GM20431 (cell line): Measurements from ENCODE around the gene LMTK2.

Experiments used
- in situ Hi-C: fragments of 300-500 bp; cut with MseI, MboI; formaldehyde crosslinking; loops from one replicate; pipeline ENCODE4 v1.15.0; 2020; ENCODE audit warnings: low sequenced_read_pairs; ENCODE audit not compliant: unreplicated experiment

Gene LMTK2

DNA sequence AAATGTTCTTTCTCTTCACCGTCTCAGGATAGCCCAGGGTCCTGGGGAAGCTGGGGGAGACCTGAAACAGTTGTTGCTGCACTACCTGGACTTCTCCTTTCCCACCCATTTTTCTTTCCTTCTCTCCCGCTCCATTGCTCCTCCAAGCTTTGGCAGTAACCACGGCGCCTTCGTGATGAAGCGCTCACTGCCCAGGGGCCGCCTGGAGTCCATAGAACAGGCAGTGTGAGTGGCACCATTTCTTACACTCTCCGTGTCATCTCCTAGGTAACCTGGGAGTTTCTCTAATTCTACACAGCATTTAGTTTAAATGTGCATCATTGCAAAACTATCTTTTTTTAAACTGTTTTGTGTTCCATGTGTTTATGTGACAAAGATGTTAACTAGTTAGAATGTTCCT is 64.3 kb downstream of the LMTK2 start:
- in situ Hi-C loops: no loop called here

DNA sequence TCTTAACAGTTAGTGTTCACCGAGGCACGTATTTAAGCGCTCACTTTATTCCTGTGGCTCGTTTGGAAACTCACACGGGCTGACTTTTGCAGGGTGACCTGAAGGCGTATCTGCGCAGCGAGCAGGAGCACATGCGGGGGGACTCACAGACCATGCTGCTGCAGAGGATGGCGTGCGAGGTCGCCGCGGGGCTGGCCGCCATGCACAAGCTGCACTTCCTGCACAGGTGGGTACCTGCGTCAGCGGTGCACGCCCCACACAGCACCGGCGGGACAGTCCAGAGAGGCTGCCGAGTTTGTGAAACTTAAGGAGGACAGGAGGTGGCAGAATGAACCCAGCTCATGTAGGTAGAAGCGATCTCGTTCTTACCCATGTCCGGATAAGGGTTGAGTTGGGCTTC is 64.8 kb downstream of the LMTK2 start:
- in situ Hi-C loops: no loop called here

DNA sequence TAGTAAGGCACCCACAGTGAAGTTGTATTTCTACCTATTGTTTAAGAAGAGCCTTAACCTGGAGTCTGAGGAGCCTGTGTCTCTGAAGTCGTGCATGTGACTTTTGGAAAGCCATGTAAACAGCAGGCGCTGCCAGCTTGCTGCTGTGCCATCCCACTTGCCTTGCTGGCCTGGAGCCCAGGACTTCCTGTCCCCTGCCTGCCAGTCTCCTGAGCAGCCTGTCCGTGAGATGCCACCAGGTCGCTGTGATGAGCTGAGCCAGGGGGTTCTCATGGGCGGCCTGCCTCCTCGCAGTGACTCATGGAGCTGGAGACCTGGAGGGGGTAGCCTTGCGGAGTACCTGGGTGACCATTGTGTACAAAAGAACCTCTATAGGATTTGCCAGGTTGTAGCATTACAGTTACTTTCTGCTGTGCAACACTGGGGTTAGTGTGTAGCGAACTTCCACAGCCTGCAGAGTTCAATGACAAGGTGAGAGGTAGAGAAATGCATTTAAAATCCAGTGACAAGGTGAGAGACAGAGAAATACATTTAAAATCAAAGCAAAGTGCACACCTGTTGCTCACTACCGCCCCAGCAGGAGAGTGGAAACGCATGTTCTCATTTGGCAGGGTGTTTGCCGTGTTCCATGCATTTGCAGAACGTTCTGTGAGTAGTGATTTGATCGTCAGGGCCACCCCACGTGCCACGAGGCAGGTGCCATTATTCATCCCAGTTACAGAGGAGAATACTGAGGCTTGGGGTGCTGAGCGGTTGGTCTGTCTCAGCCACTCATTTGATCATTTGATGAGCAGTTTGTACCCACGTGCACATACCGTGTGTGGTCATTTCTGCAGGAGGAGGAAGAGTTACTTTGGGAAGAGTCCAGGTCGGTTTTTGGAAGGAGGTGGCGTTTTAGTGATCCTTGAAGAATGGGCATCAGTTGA is 67.9 kb downstream of the LMTK2 start:
- in situ Hi-C loops: no loop called here

DNA sequence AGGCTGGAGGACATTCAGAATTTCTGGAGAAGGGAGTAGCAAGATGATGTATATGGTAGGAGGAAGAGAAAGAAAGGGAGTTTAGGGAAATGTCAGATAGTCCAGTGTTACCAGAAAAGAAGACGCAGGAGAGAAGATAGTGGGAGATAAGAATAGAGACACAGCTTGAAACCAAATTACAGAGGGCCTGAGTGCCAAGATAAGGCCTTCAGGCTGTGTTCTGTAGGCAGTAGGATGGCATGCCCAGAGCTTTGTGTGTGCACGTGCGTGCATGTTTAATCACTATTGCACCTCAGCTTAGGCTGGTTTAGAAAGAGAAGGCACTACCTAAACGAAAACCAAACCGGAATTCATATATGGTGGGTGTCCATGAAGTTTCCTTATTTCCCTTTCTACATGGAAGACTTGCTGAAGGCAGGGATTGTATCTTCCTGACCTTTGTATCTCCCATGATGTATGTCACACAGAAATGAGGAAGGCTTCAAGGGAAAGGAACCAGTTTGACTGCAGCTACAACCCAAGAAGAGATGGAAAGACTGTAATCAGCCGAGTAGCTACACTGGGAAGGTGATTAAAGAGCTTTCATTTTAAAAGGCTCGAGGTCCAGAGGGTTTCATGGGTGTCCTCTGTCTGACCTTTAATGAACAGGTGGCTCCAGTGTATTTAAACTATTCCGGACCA is 68.7 kb downstream of the LMTK2 start:
- in situ Hi-C loops: no loop called here

DNA sequence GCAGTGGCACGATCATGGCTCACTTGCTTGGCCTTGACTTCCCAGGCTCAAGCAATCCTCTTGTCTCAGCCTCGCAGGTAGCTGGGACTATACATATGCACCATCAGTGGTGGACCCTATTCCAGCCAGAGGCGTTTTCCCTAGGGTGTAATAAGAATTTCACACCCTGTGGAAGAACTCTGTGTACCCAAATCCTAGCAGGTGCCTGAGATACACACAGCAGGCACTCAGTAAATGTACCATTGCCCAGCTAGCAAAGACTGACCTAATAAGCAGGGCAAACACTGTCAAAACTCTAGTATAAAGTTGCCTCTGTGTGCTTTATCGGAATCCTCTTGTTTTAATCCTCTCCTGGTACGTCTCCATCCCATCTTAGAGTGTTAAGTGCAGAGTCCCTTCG is 70.9 kb downstream of the LMTK2 start:
- in situ Hi-C loops: no loop called here

DNA sequence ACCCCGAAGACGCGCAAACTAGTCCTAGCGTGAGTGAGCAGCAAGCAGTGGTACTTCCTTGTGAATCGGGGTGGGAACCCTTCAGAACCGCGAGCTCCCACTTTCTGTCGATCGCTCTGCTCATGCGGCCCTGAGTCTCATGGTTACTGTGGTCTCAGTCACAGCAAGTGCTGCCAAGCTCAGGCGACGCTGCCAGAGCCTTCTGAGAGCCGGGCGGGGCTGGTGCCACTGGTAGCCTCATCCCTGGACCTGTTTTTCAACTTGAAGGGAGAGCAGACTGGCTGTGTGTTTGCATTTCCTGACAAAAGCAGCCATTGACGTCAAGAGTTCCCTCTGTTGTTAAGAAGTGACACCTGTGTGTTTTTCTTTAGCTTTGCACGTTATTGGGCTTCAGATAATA is 71.7 kb downstream of the LMTK2 start:
- in situ Hi-C loops: no loop called here

DNA sequence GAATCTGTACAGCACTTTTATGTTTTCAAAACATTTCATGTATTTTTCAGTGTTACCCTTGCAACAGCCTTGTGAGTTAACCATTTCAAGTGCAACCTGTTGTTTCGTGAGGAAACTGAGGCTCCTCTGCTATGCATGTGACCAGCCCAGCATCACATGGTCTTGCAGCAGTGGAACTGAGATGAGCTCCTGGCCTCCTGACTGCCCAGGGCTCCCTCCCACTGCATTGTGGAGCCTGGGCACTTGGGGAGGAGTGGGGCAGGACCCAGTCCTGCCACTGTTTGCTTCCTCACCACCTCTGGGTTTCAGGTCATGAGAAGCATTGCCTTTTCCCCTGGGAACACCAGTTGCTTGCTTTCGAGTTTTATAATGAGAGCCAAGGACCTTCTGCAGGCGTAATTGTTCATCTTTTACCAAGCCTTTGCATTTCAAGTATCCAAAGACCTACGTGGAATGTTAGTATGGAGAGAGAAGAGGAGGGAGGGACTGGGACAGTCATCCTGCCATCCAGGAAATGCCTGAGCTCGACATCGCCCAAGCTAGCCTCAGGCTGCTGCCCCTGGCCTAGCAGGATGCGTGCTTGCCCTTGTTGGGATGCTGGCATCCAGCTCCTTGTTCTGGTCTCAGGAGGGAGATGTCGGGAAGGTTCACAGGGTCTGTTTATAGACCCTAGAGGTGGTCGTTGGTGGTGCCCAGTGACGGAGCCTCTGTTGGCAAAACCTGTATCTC is 72.3 kb downstream of the LMTK2 start:
- in situ Hi-C loops: no loop called here

DNA sequence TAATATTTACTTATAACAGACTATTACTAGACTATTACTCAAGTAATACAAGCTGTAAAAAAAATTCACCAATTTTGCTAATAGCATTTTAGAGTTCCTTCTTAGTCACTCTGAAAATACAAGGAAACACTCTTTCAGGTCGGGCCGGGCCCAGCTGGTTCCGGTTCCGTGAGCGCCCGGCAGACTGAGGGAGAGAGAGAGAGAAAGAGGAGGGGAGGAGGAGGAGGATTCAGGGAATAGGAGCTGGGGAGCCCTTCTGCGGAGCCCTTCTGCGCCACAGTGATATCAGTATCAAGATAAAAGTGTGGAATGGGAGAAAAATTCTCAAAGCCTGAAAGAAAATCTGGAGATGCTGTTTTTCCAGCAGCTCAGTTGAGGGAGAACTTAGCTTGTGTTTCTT is 74.1 kb downstream of the LMTK2 start:
- in situ Hi-C loops: no loop called here

DNA sequence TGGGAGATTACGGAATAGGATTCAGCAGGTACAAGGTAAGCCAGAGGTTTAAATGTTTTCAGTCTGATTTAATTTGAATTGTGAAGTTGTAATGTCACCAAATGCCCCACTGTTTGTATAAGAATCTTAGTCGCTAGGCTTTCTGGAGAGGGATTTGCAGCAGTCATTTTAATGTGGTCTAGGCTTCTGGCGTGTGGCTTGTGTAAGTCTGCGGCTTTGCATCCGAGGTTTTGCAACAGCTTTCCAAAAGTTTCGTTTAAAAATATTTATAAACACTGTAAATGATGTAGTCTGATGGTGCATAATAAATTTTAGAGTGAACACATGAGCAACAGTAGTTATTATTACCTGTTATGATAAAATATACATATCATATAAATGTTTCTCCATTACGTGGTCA is 78.4 kb downstream of the LMTK2 start:
- in situ Hi-C loops: no loop called here

DNA sequence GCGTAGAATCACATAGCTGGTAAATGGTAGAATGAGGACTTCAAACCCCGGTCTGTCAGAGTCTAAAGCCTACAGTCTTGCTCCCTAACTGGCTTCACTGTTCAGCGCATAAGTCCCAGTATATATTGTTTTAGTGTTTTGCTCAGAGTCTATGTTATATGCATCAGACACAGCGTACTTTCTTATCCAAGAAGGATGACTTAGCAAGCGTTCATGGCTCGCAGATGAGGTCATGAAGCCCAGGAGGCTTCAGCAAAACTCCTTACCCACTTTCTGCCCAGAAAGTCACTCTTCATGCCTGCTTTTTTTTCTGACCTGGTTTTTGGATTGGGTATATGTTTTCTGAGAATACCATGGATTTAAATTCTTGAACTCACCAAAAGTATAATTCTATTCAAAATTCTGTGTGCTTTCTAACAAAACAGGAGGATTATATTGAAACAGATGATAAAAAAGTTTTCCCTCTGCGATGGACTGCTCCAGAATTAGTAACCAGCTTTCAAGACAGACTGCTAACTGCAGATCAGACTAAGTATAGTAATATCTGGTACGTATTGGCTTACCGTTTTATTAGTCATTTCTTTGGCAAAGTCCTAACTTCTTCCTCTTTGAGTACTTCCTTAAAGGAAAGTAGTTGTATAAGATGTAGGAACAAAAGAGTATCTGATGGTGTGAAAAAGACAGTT is 79.9 kb downstream of the LMTK2 start:
- in situ Hi-C loops: no loop called here

DNA sequence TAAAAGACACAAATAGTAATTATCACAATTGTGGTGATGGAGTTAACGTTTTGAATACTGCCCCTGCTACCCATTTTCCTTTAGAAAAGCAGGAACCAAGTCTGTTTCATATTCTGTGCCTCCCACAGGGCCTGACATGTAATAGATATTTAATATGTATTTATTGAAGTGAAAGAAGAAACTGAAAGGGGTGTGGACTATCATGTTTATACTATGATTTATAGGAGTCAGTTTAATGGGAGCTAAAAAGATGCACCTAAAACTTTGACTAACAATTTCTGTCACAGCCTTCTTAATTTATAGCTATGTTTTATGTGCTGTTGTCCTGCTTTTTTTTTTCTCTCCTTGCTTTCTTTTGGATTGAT is 80.5 kb downstream of the LMTK2 start:
- in situ Hi-C loops: no loop called here

DNA sequence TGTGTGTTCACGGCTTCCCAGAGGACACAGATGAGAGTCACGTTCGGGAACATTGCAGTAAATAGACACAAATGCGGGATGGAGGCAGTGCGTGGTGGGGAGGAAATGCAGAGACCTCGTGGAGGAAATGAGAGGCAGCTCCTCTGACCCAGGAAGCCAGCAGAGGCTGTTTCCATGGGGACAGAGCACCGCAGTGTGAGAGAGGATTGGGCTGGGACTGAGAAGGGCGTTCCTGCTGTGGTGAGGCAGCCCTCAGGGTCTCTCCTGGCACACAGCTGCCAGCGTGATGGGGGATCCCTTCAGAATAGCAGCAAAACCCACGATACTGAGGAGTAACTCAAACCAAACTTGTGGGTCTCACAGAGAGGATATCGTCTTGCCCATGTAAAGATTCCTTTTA is 82.9 kb downstream of the LMTK2 start:
- in situ Hi-C loops: no loop called here

DNA sequence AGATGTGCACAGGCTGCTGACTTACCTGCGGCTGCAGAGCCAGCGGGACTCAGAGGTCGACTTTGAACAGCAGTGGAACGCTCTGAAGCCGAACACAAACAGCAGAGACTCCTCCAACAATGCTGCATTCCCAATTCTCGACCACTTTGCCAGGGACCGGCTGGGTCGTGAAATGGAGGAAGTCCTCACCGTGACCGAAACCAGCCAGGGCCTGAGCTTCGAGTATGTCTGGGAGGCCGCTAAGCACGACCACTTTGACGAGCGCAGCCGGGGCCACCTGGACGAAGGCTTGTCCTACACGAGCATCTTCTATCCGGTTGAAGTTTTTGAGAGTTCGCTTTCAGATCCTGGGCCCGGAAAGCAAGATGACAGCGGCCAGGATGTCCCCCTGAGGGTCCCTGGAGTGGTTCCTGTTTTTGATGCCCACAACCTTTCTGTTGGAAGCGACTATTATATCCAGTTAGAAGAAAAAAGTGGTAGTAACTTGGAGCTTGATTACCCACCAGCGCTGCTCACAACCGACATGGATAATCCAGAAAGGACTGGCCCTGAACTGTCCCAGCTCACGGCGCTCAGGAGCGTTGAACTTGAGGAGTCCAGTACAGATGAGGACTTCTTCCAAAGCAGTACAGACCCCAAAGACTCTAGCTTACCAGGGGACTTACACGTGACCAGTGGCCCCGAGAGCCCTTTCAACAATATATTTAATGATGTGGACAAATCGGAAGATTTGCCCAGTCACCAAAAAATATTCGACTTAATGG is 85.2 kb downstream of the LMTK2 start:
- in situ Hi-C loops: no loop called here

DNA sequence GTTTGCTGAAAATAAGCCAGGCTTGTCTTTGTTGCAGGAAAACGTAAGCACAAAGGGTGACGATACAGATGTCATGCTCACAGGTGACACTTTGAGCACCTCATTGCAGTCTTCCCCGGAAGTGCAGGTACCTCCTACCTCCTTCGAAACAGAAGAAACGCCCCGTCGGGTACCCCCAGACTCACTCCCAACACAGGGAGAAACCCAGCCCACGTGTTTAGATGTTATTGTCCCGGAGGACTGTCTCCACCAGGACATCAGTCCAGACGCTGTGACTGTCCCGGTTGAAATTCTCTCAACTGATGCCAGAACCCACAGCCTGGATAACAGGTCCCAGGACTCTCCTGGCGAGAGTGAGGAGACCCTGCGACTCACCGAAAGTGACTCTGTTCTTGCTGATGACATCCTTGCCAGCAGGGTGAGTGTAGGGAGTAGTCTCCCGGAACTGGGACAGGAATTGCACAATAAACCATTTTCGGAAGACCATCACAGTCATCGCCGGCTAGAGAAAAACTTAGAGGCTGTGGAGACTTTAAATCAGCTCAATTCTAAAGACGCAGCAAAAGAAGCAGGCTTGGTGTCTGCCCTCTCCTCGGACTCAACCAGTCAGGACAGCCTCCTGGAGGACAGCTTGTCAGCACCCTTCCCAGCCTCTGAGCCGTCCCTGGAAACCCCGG is 86.3 kb downstream of the LMTK2 start:
- in situ Hi-C loops: no loop called here

DNA sequence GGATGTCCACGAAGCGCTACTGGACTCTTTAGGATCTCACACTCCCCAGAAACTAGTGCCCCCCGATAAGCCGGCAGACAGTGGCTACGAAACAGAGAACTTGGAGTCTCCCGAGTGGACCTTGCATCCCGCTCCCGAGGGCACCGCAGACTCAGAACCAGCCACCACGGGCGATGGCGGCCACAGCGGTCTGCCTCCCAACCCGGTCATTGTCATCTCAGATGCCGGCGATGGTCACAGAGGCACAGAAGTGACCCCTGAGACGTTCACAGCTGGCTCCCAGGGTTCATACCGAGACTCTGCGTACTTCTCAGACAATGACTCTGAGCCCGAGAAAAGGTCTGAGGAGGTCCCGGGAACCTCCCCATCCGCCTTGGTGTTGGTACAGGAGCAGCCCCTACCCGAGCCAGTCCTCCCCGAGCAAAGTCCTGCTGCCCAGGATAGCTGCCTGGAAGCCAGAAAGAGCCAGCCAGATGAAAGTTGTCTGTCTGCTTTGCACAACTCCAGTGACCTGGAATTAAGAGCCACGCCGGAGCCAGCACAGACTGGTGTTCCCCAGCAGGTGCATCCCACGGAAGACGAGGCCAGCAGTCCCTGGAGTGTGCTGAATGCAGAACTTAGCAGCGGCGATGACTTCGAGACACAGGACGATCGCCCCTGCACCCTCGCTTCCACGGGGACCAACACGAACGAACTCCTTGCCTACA is 87.0 kb downstream of the LMTK2 start:
- in situ Hi-C loops: no loop called here

DNA sequence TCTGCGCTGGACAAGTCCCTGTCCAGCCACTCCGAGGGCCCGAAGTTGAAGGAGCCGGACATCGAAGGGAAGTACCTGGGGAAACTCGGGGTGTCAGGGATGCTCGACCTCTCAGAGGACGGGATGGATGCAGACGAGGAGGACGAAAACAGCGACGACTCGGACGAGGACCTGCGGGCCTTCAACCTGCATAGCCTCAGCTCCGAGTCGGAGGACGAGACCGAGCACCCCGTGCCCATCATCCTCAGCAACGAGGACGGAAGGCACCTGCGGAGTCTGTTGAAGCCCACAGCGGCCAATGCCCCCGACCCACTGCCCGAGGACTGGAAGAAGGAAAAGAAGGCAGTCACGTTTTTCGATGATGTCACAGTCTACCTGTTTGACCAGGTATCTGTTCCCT is 87.5 kb downstream of the LMTK2 start:
- in situ Hi-C loops: no loop called here

DNA sequence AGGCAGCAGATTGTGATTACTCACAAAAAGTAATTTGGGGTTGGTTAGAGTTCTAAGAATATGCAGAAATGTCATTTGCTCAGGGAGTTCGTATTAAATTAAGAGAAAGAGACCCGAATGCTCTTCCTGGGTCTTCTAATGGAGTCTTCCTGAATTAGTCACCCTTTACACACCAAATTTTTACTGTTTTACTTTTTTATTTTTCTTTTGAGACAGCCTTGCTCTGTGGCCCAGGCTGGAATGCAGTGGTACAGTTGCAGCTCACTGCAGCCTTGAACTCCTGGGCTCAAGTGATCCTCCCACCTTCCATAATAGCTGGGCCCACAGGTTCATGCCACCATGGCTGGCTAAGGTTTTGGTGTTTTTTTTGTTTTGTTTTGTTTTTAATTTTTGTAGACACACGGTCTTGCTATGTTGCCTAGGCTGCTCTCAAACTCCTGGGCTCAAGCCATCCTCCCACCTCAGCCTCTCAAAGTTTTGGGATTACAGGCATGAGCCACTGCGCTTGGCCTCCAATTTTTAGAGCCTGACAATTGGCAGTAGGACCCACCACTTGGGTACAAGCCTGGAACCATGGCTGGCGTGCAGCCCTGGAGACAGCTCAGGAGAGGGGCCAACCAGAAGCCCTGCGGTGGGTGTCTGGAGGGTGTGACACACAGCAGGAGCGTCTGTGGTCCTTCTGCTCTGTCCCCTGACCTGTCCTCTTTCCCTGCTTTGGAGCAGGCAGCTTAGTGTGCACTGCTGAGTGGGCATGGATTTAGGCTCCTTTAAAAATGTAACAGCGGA is 88.2 kb downstream of the LMTK2 start:
- in situ Hi-C loops: no loop called here
